ENCODE measurements around the gene FAAH. TPM values are rescaled to one million over a fixed set of nuclear protein-coding genes. Genes with fewer than 3 reads are reported as not detected.

The FAAH gene
- total RNA-seq, 1 experiment from 2014 or later, result 24.8 TPM

- RAD21 ChIA-PET (ENCODE audit: low non-redundant PET in 1 of 2, low total read pairs in 2 of 2, uncharacterized antibody in 2 of 2, unreplicated experiment in 2 of 2), result no interaction called here
- intact Hi-C loops (cut with micrococcal nuclease), result no loop called here
- DNase-seq (ENCODE audit: low read depth, low spot score) (no peak), ATAC-seq (no peak)
- no TSS peak for BruUV-seq (replicated peaks)
- TF ChIP-seq EGR1 (IDR thresholded peaks at IDR 0.05; ENCODE audit: low read depth) (no peak), FOSL1 (IDR thresholded peaks at IDR 0.05; ENCODE audit: low read depth) (no peak), RAD21 (IDR thresholded peaks at IDR 0.05; ENCODE audit: low read depth) (no peak), CEBPB (IDR thresholded peaks at IDR 0.05; ENCODE audit: low read depth) (no peak), TCF7L2 (IDR thresholded peaks at IDR 0.05; ENCODE audit: borderline replicate concordance, extremely low read depth, insufficient read depth, insufficient read length) (no peak), JUND (IDR thresholded peaks at IDR 0.05) (no peak), EZH2 (IDR thresholded peaks at IDR 0.05) (no peak), ZBTB33 (IDR thresholded peaks at IDR 0.05; ENCODE audit: extremely low read depth, insufficient replicate concordance, low read length) (no peak), YY1 (IDR thresholded peaks at IDR 0.05; ENCODE audit: extremely low read depth, insufficient replicate concordance, low read depth, low read length) (no peak), ZNF274 (IDR thresholded peaks at IDR 0.05; ENCODE audit: low read depth, low read length) (no peak), ZFX (IDR thresholded peaks at IDR 0.05) (no peak)
- TF ChIP-seq, protein P1, sequence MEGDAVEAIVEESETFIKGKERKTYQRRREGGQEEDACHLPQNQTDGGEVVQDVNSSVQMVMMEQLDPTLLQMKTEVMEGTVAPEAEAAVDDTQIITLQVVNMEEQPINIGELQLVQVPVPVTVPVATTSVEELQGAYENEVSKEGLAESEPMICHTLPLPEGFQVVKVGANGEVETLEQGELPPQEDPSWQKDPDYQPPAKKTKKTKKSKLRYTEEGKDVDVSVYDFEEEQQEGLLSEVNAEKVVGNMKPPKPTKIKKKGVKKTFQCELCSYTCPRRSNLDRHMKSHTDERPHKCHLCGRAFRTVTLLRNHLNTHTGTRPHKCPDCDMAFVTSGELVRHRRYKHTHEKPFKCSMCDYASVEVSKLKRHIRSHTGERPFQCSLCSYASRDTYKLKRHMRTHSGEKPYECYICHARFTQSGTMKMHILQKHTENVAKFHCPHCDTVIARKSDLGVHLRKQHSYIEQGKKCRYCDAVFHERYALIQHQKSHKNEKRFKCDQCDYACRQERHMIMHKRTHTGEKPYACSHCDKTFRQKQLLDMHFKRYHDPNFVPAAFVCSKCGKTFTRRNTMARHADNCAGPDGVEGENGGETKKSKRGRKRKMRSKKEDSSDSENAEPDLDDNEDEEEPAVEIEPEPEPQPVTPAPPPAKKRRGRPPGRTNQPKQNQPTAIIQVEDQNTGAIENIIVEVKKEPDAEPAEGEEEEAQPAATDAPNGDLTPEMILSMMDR (IDR thresholded peaks at IDR 0.05 in 2 of 3, conservative IDR thresholded peaks at IDR 0.05 in 1 of 3; ENCODE audit: borderline replicate concordance in 1 of 3, insufficient read depth in 1 of 3, low read depth in 2 of 3, low read length in 2 of 3), result no peak
- TF ChIP-seq, protein P2, sequence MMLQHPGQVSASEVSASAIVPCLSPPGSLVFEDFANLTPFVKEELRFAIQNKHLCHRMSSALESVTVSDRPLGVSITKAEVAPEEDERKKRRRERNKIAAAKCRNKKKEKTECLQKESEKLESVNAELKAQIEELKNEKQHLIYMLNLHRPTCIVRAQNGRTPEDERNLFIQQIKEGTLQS (IDR thresholded peaks at IDR 0.05), result no peak
- Histone ChIP-seq H3K36me3 (ENCODE audit: control insufficient read depth in 1 of 2, insufficient read depth in 2 of 2, low read length in 2 of 2) (no peaks in the 10 kb centered on the region), H3K4me2 (ENCODE audit: low read length) (no peak overlapping the region), H3K9me3 (ENCODE audit: control insufficient read depth in 1 of 2, insufficient read depth in 1 of 2, low read depth in 1 of 2, low read length in 2 of 2) (no peaks in the 10 kb centered on the region), H3K4me1 (ENCODE audit: control insufficient read depth in 1 of 2, insufficient read depth in 2 of 2, low read length in 2 of 2) (no peaks in the 10 kb centered on the region), H3K4me3 (replicated peaks in 1 of 2; ENCODE audit: low read depth in 1 of 2, low read length in 2 of 2) (no peak overlapping the region), H4K20me1 (ENCODE audit: insufficient read depth) (no peaks in the 10 kb centered on the region), H3K9ac (ENCODE audit: low read length) (no peak overlapping the region), H3K27ac (ENCODE audit: low read depth, low read length) (no peak overlapping the region), H2AFZ (ENCODE audit: low read depth, low read length, poor library complexity, severe bottlenecking) (no peak overlapping the region), H3K9me2 (ENCODE audit: insufficient read depth) (no peaks in the 10 kb centered on the region), H3K79me2 (ENCODE audit: insufficient read depth, low read length) (no peaks in the 10 kb centered on the region), H3K27me3 (ENCODE audit: insufficient read depth, low read length) (peaks cover 9% of the 10 kb centered on the region; the same call in 1 of the 2 replicates)
- POLR2A ChIA-PET, result no interaction called here
- CTCF ChIA-PET, result no interaction called here
Measured at GRCh38 chr1:46436844-46437243, 42.7 kb downstream of the FAAH start.
